ENCODE data around the gene LMCD1. TPM values are rescaled to one million over a fixed set of nuclear protein-coding genes. Genes with fewer than 3 reads are reported as not detected.

The LMCD1 gene
- total RNA-seq, 2 experiments from 2014 or later: 0.36 to 0.55 TPM

GRCh38 chr3:8473990-8474389 is 27.6 kb upstream of the LMCD1 start:
- H3K27ac Mint-ChIP-seq: no peak overlapping the region
- ATAC-seq (ENCODE audit: poor library complexity) (no peak), DNase-seq (no peak)
- peaks cover 3% of the 10 kb centered on the region for H3K27me3 Mint-ChIP-seq
- Histone ChIP-seq H3K36me3 (ENCODE audit: insufficient read depth, low read length) (no peaks in the 10 kb centered on the region), H3K4me3 (ENCODE audit: low read length) (no peak overlapping the region), H3K27me3 (ENCODE audit: control insufficient read depth in 1 of 2, insufficient read depth in 2 of 2, low read length in 2 of 2) (no peaks in the 10 kb centered on the region), H3K9me3 (ENCODE audit: control insufficient read depth in 1 of 2, insufficient read depth in 1 of 2, low read length in 2 of 2) (no peaks in the 10 kb centered on the region), H3K27ac (ENCODE audit: low read depth in 1 of 2, low read length in 2 of 2) (no peak overlapping the region), H3K4me1 (ENCODE audit: insufficient read depth, low read length) (no peaks in the 10 kb centered on the region)
- CTCF ChIA-PET: no interaction called here
- H3K9me3 Mint-ChIP-seq: no peaks in the 10 kb centered on the region
- H3K4me3 Mint-ChIP-seq: no peak overlapping the region
- POLR2A ChIA-PET: no interaction called here
- TF ChIP-seq CTCF (IDR thresholded peaks at IDR 0.05): no peak
- no peaks in the 10 kb centered on the region for H3K4me1 Mint-ChIP-seq (ENCODE audit: low read depth)
- H3K36me3 Mint-ChIP-seq (ENCODE audit: low read depth): no peaks in the 10 kb centered on the region
- intact Hi-C loops (cut with DNase I, micrococcal nuclease): no loop called here

GRCh38 chr3:8474991-8475390 is 26.6 kb upstream of the LMCD1 start:
- intact Hi-C loops (cut with DNase I, micrococcal nuclease): no loop called here
- Histone ChIP-seq H3K36me3 (ENCODE audit: insufficient read depth, low read length) (no peaks in the 10 kb centered on the region), H3K4me3 (ENCODE audit: low read length) (no peak overlapping the region), H3K9me3 (ENCODE audit: control insufficient read depth in 1 of 2, insufficient read depth in 1 of 2, low read length in 2 of 2) (no peaks in the 10 kb centered on the region), H3K27me3 (ENCODE audit: control insufficient read depth in 1 of 2, insufficient read depth in 2 of 2, low read length in 2 of 2) (no peaks in the 10 kb centered on the region), H3K27ac (ENCODE audit: low read depth in 1 of 2, low read length in 2 of 2) (no peak overlapping the region), H3K4me1 (ENCODE audit: insufficient read depth, low read length) (no peaks in the 10 kb centered on the region)
- ChIA-PET CTCF (no interaction called here), POLR2A (no interaction called here)
- H3K36me3 Mint-ChIP-seq (ENCODE audit: low read depth): no peaks in the 10 kb centered on the region
- no peak overlapping the region for H3K4me3 Mint-ChIP-seq
- no peaks in the 10 kb centered on the region for H3K27me3 Mint-ChIP-seq
- TF ChIP-seq CTCF (IDR thresholded peaks at IDR 0.05): no peak
- ATAC-seq (ENCODE audit: poor library complexity) (no peak), DNase-seq (no peak)
- no peaks in the 10 kb centered on the region for H3K9me3 Mint-ChIP-seq
- no peak overlapping the region for H3K27ac Mint-ChIP-seq
- no peaks in the 10 kb centered on the region for H3K4me1 Mint-ChIP-seq (ENCODE audit: low read depth)

- no peak for ATAC-seq (ENCODE audit: poor library complexity)
- no peak overlapping the region for H3K27ac Mint-ChIP-seq
Observed at GRCh38 chr3:8480699-8481098, 20.9 kb upstream of the LMCD1 start.

More at GRCh38 chr3:8480699-8481098, 20.9 kb upstream of the LMCD1 start:
- Mint-ChIP-seq H3K36me3 (ENCODE audit: low read depth) (no peaks in the 10 kb centered on the region), H3K9me3 (no peaks in the 10 kb centered on the region), H3K4me3 (no peak overlapping the region), H3K27me3 (no peaks in the 10 kb centered on the region), H3K4me1 (ENCODE audit: low read depth) (no peaks in the 10 kb centered on the region)
- ChIA-PET CTCF (no interaction called here), POLR2A (no interaction called here)
- H3K9me3 ChIP-seq (ENCODE audit: control insufficient read depth in 1 of 2, insufficient read depth in 1 of 2, low read length in 2 of 2): no peaks in the 10 kb centered on the region
- TF ChIP-seq CTCF (IDR thresholded peaks at IDR 0.05): no peak
- no peaks in the 10 kb centered on the region for H3K4me1 ChIP-seq (ENCODE audit: insufficient read depth, low read length)
- intact Hi-C loops (cut with DNase I, micrococcal nuclease): no loop called here
- DNase-seq: no peak
- no peaks in the 10 kb centered on the region for H3K36me3 ChIP-seq (ENCODE audit: insufficient read depth, low read length)
- no peak overlapping the region for H3K4me3 ChIP-seq (ENCODE audit: low read length)
- no peak overlapping the region for H3K27ac ChIP-seq (ENCODE audit: low read depth in 1 of 2, low read length in 2 of 2)
- H3K27me3 ChIP-seq (ENCODE audit: control insufficient read depth in 1 of 2, insufficient read depth in 2 of 2, low read length in 2 of 2): no peaks in the 10 kb centered on the region
